ENCODE results near the gene TP53.

The TP53 gene

DNA sequence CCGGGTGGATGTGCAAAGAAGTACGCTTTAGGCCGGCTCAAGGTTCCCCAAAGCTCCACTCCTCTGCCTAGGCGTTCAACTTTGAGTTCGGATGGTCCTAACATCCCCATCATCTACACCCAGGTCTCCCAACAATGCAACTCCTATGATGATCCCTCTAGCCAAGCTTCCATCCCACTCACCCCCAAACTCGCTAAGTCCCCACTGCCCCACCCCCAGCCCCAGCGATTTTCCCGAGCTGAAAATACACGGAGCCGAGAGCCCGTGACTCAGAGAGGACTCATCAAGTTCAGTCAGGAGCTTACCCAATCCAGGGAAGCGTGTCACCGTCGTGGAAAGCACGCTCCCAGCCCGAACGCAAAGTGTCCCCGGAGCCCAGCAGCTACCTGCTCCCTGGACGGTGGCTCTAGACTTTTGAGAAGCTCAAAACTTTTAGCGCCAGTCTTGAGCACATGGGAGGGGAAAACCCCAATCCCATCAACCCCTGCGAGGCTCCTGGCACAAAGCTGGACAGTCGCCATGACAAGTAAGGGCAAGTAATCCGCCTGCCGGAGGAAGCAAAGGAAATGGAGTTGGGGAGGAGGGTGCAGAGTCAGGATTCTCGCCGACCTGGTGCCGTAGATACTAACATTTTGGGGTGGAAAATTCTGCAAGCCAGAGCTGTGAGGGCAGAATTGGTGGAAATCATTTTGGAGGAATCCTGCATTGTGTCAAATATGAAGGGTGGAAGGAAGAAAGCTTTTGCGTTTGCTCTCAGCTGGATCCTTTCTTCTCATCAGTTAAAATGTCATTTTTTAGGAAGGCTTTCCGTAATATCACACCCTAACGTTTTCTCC is at the start of gene TP53:
Gene TP53, minus strand, starts transcription at position 419 of the 836 bp plus-strand sequence. CDS start 10,896 bp downstream, outside the sequence.
- DNase-seq, result peak; percentile 20

DNA sequence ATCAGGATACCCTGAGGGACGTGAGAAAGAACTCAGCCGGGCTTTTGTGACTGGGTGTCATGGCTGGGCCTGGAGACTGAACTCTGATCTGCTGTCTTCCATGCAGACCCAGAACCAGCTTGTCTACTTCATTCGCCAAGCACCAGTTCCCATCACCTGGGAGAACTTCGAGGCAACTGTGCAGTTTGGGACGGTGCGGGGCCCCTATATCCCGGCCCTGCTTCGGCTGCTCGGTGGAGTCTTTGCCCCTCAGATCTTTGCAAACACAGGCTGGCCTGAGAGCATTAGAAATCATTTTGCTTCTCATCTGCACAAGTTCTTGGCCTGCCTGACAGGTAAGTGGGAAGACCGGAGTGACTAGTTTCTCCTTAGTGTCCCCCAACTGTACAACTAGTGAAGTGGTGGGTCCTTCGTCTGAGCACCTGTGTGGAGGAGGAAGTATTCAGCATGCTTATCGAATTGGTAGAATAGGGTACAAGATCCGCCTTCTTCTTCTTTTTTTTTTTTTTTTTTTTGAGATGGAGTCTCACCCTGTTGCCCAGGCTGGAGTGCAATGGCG is 45.8 kb upstream of the TP53 start:
- DNase-seq, result no peak

DNA sequence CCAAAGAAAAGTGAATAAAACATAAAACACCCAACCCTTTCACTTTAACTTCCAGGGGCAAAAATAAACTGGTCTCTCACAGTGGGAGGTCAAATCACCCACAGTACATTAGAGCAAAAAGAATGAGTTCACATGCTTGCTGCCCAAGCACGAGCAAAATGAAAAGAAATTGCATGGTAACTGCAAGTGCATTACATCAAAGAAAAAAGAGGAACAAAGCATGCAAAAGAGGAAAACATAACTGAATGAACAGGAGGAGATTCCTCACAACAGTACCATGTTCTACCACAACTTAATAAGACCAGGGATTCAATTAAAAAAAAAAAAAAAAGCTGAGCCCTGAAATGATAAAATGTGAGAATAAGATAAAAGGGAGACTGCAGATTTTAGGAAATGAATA is 42.5 kb upstream of the TP53 start:
- DNase-seq, result no peak

DNA sequence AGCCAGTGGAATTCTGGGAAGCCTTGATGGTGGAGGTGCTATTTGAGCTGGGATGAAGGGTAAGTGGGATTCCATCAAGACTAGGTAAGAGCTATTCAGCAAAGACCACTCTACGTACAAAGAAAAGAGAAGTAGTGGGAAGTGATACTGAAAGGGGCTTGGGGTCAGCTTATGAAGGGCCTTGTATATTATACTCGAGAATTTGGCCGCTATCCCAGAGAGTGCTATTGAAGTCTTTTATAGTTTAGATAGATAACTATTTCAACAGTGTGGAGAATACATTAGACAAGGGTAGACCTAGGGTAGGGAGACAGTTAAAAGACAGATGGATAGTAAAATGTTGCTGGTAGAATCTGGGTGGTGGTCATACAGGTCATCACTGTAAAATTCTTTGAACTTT is 40.6 kb upstream of the TP53 start:
- DNase-seq, result no peak

DNA sequence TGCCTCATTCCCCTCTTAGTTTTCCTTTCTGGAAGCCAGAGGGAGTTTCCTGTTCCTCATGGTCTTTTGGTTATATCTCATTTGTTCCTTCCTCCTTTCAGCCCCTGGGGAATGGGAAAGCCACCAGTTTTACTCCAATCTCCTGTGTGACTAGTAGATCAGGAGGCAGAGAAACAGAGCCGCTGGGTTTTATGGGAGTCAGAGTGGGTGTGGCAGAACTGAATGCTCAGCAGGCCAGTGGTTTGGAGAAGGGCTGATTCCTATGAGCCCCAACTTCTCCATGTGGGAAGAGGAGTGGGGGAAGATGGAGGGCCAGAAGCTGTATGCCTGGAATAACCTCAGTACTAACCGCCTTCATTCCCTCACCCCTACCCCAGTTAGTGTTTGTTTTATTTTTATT is 34.3 kb upstream of the TP53 start:
- no peak for DNase-seq

DNA sequence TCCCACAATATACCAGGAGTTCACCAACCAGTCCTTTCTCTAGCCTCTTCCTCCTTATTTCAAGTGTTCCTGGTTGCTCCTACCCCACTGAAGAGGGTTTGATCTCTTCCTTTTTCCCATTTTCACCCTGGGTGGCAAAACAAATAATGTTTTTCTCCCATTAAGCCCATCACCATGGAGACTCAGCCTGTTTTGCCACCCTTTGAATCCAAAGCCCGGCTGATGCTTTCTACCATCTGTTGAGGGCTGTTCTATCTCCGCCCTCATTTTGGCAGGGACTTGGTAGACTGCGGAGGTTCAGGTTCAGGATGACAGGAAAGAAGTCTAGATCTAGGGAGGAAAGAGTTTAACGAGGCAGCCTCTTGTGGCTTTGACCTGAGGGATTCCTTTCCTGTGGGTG is 32.8 kb upstream of the TP53 start:
- DNase-seq, result no peak

DNA sequence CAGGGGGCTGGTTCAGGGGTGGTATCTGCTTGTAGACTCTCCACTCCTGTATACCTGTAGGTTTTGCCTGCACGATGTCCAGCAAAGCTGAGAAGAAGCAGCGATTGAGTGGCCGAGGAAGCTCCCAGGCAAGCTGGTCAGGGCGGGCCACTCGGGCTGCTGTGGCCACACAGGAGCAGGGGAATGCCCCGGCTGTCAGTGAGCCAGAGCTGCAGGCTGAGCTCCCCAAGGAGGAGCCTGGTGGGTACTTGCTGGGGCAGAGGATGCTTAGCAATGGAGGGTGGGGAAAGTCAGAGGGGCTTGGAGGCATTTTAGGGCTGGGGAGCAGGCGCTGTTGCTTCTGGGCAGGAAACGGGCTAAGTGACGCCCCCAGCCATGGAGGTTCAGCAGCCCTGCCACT is 32.4 kb upstream of the TP53 start:
- no peak for DNase-seq

DNA sequence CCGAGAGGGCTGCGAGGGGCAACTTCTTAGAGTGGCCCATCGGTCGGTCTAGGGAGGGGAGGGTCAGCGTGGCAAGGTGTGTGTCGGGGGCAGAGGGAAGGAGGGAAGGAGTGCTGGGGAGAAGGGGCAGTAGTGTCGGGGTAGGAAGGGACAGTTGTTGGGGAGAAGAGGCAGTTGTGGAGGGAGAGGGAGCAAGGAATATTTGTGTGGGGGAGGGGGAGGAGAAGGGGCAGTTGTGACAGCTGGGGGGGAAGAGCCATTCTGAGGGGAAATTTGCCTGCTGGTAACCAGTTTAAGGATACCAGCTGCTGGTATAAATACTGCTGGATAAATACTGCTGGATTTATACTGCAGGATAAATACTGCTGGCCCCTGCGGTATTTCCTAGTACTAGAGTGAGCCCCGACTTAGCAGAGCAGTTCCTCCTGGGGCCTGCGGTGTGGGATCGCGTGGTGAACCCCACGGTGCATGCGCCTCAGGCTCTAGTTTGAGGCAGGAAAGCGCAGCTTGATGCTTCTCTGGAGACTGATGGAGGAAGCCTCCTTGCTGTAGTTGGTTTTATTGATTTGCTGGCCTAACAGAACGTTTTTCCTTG is 30.6 kb upstream of the TP53 start:
- no peak for DNase-seq

DNA sequence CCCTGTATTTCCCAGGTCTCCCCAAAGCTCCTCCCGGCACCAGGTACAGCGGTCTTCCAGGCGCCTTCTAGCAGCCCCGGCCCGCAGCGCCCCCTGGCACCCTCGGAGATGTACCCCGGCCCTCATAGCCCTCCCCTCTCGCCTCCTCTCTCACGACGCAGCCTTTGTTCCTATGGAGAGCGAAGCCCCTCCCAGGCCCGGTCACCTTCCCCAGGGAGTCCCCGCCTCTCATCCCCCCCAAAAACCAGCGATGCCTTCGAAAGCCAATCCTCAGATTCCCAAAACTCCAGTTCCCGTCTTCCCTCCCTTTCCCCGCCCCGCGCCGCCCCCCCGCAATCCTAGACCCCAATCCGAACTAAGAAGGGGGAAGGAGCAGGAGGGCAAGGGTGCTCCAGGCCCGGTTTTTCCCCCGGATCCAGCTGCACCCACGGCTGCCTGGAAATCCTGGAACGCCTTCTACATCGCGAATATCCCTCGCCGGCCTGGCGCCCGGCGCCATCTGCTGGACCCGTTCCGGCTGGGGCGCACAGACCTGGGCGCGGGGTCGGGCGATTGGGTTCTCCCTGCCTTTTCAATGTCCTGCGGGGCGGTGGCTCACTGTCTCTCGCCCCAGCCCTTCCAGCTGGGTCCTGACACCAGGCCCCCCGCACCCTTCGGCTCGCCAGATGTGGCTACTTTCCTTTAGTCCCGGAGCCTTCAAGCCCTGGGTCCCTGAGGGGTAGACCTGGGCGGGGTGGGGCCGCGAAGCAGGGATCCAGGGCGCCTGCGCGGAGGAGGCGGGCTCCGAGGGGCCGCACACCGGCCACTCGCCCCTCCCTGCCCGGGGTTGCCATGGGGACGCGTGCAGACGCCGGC is 29.8 kb upstream of the TP53 start, which contains the start of gene DNAH2:
Gene DNAH2, plus strand, starts transcription at position 844 of the 855 bp plus-strand sequence. CDS start 1,991 bp downstream, outside the sequence.
- peak; percentile 45 for DNase-seq

DNA sequence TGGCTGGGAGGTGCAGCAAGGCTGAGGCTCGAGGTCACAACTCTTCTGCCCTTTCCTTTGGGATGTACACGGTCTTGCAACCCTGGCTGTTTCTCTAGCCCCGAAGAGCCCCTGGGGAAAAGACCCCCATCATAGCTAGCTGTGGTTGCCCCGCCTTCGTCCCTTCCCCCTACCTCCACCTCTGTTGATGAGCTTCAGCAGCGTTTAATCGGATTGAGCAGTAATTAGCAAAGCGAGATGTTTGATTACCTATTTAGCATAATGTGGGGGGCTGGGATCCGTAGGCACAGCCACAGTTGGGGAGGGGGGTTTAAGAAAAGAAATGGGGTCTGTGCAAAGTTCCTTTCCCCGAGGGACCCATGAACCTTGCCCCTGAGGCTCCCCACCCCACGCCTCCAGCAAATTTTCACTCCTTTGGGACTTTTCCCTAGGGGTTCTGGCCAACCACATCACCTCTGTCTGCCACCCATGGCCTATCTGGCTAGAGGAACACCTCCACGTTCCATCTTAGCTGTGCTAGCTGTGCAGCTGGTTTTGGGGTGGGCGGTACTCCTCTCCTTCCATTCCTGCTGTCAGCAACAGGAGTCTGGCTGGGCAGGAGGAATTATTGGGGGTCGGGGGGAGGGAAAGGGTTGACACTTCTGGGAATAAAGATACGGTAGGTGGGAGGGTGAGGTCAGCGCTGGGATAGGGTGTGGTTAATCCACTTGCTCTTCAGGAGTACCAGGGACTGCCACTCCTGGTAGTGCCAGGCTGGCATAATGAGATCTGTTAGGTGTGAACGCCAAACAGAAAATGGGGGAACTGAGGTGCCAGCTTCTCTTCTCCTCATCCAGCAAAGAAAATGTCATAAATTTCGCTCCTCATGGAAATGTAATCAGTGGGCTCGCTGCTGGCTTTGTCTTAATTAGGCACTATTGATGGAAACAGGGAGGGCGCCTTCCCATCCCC is 28.9 kb upstream of the TP53 start:
- no peak for DNase-seq

DNA sequence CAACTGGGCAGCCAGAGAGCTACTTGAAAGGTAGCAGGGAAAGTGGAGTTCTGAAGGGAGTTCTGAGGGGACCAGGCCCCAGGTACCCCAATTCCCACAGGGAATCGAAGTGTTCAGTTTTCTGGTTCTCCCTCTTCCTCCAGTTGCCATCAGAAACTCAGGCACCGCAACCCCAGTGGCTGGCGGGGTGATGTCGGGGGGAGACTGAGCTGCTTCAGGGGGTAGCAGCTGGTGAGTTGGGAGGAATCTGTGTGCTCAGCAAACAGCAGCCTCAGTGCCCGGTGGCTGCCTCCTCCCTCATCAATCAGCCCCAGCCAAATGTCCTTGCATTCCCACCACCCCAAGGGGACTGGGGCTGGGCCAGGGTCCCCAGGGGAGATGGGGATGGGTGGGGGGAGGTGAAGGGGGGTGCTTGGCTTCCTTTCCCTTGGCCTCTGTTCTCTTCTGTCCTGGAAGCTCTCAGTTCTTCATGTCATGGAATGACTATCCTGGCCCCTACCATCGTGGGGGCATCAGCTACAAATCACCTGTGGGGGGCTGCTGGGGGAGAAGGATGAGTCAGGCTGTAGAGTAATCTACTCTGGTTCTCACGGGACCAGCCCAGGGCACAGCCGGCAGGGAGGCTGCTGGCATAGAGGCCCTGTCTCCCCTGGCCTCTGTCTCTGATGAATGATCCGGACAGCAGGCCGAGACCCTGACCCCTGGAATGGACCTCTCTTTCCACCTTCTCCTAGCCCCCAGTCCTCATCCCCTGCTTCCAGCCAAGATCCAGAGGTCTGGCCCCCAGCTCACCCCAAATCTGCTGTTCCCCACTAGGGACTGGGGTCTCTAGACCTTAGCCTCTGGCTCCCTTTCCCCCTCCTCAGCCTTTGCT is 27.7 kb upstream of the TP53 start:
- DNase-seq, result no peak

DNA sequence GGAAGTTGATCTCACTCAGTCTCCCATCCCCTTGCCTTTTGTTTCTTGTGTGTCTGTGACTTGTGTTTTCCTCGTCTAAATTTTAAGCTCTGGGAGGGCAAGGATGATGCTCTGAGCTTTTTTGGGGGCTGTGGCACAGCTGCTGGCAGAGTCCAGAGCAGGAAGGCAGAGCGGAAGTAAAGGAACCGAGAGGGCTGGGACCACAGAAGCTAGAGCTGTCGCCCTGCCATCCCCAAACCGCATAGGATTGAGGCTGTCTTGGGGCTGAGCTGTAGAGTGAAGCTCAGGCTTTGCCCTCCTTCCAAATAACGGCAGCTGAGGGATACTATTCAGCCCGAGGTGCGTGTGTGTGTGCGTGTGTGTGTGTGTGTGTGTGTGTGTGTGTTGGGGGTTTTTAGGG is 26.5 kb upstream of the TP53 start:
- DNase-seq, result no peak

DNA sequence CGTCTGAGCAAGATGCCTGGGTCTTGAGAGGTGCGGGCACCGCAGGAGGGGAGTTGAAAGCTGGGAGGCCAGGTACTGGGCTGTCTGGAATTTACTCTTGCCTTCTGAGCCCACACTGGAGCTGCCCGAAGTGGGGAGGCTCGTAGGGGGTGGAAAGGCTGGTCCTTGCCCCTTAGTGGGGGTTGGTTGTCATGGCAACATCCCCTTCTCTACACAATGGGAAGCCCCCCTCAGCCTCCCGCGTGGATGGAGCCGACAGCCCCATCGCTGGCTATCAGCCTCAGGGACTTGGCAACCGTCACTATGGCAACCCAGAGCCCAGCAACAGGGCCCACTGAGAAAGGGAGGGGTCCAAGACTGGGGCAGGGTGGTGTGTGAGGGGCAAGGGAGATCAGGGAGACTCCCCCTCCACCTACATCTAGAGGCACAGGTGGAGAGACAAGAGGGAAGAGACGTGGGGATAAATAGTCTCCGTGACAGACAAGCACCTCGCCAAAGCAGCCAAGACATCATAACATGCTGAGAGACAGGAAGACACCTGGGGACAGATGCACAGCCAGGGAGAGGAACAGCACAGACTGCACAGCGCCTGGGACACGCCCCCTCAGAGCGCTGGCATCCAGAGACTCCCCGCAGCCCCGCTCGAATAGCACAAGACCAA is 25.0 kb upstream of the TP53 start:
- DNase-seq, result no peak

DNA sequence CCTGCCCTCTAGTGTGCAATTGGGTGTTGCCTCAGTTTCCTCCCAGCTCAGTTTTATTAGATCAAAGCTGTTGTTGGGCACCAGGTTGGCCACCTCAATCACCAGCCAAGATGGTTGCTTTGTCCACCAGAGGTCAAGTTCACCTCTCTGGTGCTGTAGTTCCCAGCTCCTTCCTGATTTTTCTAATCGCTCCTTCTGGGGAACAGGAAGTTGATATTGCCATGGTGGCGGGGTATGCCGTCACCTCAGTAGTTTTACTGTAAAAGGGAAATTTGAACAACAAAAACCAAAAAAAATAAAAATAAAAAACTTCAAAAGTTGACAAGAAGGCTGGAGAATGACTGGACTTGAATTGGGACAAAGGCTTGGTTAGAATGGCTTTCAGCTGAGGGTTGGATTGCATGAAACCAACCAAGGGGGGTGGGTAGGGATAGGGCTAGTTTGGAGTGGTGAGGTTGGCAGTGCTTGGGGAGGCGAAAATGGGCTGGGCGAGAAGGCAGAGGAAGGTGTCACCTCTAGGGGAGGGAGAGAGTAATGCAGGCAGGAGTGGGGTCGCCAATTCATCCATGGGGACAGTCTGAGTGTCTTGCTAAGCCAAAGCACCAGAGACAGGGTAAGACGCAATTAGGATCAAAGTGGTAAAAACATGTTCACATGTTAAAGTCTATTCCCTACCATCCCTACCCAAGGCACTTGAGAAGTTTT is 23.9 kb upstream of the TP53 start:
- no peak for DNase-seq

DNA sequence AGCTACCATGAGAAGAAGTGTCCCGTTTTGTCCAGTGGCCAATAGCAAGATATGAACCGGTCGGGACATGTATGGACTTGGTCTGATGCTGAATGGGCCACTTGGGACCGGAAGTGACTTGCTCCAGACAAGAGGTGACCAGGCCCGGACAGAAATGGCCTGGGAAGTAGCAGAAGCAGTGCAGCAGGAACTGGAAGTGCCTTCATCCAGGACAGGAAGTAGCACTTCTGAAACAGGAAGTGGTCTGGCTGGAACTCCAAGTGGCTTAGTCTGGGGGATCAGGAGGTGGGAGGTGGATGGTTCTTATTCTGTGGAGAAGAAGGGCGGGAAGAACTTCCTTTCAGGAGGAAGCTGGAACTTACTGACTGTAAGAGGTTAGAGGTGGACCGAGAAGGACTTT is 23.0 kb upstream of the TP53 start:
- no peak for DNase-seq

DNA sequence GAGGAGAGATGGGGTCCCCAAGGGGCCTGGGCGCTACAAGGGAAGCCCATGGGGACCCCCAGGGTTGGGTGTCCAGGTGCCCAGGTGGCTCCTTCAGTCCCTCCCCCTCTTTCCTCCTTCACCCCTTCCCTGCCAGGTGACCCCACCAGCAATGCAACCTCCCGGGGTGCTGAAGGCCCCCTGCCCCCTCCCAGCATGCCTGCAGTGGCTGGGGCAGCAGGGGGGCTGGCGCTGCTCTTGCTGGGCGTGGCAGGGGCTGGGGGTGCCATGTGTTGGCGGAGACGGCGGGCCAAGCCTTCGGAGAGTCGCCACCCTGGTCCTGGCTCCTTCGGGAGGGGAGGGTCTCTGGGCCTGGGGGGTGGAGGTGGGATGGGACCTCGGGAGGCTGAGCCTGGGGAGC is 21.7 kb upstream of the TP53 start:
- DNase-seq, result no peak

DNA sequence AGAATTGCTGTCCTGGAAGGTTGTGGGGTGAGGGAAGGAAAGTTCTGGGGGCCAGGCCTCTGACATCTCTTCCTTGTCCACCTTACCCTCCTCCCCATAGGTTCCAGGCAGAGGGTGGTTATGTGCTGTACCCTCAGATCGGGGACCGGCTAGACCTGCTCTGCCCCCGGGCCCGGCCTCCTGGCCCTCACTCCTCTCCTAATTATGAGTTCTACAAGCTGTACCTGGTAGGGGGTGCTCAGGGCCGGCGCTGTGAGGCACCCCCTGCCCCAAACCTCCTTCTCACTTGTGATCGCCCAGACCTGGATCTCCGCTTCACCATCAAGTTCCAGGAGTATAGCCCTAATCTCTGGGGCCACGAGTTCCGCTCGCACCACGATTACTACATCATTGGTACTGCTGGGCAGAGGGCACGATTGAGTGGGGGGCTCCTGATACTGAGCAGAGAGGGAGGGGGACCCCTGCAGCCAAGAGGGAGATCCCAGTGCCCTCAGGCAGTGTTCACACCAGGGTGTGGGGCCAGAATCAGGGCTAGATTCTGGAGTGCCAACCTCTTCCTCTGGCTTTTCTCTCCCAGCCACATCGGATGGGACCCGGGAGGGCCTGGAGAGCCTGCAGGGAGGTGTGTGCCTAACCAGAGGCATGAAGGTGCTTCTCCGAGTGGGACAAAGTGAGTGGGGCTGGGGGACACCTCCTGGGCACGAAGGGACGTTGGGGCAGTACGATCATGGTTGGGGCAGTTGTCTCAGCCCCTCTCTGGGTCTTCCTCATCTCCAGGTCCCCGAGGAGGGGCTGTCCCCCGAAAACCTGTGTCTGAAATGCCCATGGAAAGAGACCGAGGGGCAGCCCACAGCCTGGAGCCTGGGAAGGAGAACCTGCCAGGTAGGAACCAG is 20.8 kb upstream of the TP53 start:
- no peak for DNase-seq

DNA sequence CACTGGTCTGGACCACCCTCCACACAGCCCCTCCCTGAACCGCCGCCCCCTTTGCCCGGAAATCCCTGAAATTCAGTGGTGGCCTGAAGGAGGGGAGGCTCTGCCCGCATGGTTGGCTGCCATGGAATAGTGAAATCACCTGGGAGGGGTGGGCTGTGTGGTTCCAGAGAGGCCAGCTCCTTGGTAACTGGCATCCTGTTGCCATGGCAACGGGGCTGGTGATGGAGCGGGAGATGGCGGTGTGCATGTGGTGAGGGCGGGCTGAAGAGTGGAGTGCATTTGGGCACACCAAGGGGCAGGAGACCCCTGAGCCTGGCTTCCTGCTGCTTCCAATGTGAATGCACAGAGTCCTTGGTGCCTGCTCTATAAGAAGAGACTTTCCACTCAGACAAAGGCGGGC is 20.2 kb upstream of the TP53 start:
- DNase-seq, result no peak
